RPMI8226 (cell line): ENCODE data around the gene LRCH3.

Experiments
- DNase-seq: peaks from one replicate; pipeline ENCODE4 v3.0.0-alpha.2; 2015

LRCH3 gene

DNA sequence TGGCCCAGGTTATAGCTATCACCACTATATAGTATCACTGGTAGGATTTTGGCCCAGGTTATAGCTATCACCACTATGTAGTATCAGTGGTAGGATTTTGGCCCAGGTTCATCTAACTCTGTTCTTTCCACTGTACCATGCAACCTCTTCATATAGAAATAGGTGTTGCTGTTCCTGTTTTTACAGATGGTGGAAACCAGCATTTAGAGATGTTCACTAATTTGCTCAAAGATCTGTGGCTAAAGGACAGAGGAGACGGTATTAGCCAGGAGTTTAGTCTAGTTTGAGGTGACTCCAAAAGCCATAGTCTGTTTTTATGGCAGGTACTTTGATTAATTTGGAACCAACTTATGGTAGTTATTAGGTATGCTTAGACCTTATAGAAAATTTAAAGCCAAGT lies 3.1 kb downstream of the LRCH3 start:
- no peak for DNase-seq

DNA sequence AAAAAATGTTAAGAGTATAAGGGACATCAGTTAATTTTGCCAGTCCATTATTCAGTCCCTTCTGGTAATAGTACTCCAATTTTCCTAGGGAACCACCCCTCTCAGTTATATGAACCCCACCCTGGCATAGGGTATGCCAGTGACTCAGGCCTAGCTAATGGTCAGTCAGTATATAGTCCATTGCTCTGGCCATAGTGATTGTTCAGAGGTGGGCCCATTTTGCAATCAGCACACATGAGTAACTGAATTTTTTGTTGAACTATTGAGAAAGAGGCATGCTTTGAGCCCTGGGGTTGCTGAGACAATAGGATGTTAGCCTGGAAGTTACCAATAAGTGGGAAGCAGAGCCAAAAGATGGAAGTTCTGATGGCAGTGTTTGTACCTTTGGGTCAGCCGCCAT lies 4.1 kb downstream of the LRCH3 start:
- DNase-seq: no peak

DNA sequence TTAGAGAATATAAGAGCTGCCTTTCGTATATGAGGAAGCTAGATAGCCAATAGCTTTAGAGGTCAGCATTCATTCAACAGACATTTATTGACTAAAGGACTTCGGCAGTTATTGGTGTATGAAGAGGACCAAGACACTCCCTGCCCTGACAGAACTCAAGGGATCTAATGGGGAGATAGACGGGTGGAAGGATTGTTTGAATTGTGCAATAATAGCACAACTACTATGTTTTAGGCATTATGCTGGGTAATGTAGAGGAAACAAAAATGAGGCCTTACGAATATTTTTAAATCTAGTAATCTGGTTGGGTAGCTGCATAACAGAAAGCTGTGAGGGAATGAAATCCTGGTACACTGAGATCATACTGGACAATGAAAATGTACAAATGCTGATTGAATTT lies 5.0 kb downstream of the LRCH3 start:
- DNase-seq: no peak

DNA sequence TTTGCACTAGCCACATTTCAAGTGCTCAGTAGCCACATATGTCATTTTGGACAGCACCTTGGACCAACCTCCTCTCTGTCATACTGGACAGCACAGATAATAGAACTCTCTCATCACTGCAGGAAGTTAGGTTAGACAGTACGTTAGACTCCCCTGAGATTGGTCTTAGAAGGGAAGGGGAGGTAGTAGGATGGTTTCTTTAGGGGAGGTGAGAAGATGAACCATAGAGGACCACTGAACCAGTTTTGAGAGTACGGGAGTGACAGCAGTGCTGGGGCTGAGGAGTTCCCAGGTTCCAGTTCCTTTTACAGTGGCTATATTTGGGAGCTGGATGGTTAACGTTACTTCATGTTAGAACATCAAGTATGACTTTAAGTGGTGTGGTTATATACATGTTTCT lies 7.8 kb downstream of the LRCH3 start:
- DNase-seq: no peak

DNA sequence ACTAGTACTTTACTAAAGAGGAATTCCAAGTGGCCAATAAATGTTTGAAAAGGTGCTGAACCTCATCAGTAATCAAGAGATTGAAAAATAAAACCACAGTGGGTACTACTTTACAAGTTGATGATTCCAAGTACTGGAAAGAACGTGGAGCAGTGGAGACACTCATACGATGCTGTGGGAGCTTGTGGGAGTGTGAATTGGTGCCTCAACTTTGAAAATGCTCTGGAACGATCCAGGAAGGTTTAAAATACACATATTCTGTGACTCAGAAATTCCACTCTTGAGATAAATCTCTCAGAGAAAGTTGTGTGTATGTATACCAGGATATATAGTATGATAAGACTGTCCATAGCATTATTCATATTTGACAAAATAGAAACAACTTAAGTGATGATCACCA lies 9.3 kb downstream of the LRCH3 start:
- DNase-seq: no peak

DNA sequence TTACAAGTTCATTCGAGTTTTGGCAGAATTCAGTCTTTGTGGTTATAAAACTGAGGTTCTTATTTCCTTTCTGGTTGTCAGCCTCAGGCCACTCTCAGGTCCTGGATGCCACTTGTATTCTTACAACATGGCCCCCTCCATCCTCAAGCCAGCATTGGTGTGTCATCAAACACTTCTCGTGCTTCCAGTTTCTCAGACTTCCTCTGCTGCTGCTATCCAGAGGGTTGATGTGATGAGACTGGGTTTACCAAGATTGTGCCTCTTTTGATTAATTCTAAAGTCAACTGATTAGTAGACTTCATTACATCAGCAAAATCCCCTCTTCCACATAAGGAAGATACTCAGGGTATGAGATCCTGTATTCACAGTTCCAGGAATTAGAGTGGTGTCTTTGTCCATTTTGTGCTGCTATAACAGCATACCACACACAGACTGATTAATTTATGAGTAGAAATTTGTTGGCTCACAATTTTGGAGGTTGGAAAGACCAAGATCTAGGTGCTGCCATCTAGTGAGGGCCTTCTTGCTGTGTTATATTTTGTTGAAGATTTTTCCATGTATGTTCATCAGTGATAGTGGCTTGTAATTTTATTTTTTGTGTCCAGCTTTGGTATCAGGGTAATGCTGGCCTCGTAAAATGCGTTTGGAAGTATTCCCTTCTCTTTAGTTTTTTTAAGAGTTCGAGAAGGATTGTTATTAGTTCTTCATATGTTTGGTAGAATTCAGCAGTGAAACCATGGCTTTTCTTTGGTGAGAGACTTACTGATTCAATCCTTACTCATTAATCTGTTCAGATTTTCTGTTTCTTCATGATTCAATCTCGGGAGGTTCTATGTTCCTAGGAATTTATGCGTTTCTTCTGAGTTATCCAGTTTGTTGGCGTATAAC lies 11.1 kb downstream of the LRCH3 start:
- peak; percentile 52 for DNase-seq

DNA sequence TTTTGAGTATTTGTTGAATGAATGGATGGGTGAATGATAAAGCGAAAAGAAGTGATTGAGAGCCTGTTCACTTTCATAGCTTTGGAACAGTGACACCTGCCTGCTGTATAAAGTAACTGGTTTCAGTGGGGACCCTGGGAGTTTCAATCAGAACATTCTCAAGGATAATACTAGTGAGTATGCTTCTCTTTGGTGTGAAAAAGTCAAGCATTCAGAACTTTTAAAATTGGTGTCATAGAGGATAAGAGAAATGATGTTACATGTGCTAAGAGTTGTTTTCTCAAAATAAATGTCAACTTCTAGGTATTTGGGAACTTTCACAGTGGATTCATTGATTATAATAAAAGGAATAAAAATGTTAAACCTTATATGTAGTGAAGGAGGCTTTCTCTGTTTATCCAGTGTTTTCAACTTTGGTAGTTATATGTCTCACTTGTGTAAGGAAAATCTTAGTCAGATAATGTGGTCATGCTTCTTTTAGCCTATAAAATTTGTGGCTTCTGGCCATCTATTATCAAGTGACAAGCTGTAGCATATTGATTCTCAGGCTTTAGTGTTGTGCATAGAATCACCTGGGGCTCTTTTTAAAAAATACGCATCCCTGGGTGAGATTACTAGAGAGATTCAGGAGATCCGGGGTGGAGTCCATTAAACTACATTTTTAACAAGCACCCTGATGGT lies 11.9 kb downstream of the LRCH3 start:
- DNase-seq: no peak

DNA sequence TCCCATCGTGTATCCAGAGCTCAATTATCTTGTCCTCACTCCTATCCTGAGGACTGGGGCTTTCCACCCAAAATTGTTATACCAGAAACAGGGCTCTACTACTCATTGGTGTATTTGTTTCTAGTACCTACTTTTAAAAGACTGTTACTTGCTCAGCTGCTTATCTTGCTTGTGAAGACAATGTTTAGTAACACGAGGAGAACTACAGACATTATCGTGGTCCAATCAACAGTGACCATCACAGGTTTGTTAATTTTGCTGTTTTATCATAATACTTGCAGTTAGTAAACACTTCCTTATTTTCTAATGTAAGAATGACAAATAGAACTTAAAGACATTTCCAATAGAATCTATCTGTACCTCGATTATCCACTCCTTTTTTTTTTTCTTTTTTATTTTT lies 13.5 kb downstream of the LRCH3 start:
- DNase-seq: no peak

DNA sequence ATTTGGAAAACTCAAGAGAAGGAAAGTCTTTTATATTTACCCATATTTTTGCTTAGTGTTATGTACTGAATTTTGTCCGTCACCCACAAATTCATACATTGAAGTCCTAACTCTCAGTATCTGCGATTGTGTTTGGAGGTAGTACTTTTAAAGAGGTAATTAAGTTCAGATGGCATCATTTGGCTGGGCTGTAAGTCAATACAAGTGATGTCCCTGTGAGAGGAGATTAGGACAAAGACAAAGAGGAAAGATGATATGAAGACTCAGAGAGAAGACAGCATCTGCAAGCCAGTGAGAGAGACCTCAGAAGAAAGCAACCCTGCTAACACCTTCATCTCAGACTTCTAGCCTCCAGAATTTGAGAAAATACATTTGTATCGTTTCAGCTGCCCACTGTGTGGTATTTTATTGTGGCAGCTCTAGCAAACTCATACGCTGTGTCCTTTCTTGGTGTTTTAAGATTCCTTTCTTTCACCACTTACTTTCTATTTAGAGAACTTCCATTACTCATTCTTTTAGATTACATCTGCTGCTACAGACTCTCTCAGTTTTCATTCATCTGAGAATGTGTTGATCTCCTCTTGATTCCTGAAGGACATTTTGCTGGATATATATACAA lies 17.0 kb downstream of the LRCH3 start:
- no peak for DNase-seq

DNA sequence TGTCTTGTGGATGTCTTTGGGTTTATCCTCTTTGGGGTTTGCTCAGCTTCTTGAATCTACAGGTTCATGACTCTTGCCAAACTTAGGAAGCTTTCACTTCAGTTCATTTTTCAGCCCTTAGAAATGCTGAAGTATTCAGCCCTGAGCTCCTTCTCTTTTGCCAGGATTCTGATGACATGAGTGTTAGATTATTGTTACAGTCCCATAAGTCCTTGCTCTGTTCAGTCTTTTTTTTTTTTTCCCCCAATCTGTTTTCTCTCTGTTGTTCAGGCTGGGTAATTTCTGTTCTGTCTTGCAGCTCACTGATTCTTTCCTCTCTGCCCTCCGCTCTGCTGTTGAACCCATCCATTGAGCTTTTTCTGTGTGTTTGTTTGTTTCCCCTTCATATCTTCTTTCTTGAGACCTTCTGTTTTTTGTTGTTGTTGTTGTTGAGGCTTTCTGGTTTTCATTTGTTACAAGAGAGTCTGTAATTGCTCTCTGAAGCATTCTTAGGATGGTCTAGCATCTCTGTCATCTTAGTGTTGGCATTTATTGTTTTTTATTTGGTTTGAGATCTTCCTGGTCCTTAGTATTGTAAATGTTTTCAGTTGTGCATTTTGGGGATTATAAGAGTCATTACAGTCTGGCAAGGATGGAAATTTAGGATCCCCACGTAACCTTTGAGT lies 18.4 kb downstream of the LRCH3 start:
- DNase-seq: no peak

DNA sequence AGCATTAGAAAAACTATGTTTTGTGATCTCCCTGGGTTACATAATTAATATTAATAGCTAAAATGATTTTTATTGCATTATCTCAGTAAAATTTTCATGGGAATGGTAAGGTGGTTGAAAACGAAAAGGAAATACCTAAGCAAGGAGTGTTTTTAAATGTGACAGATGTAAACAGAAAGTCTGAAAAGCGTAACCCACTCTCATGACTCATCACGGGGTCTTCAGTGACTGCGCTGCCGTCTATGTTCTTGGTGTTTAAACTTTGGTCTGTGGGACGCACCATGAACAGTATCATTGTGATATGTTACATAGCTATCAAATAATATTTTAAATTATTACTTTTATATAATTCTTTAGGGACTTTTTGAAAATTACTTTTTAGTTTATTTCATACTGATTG lies 19.8 kb downstream of the LRCH3 start:
- DNase-seq: no peak

DNA sequence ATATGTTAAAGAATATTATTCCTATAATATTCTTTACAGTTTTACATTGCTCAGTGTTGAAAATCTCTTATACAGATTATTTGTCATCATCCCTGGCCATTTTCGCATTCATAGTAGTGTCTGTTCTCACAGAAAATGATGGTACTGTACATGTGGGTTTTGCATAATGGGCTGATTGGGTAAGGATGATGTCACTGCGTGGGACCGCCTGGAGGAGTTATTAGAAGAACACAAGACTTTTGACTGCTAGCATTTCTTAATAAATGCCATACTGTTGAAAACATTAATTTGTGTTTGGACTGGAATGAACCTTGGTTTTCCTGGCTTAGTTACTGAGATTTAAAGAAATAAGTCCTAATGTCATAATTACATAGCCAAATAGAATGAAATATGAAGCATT lies 20.3 kb downstream of the LRCH3 start:
- DNase-seq: no peak

DNA sequence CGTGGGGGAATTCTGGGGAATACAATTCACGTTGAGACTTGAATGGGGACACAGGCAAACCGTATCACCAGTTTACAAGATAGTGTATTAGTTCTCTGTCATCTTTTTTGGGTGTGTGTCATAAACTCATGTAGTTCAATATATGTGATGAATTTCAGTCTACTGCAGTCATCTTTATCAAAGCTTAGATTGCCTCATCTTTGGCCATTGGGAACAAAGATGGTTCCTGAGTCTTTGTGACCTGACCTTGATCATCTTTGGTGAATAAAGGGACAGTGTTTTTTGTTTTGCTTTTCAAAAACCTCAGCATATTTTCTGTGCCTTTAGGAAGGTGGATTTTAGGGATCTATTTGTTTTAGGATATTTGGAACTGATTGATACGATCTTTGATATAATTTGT lies 23.3 kb downstream of the LRCH3 start:
- no peak for DNase-seq

DNA sequence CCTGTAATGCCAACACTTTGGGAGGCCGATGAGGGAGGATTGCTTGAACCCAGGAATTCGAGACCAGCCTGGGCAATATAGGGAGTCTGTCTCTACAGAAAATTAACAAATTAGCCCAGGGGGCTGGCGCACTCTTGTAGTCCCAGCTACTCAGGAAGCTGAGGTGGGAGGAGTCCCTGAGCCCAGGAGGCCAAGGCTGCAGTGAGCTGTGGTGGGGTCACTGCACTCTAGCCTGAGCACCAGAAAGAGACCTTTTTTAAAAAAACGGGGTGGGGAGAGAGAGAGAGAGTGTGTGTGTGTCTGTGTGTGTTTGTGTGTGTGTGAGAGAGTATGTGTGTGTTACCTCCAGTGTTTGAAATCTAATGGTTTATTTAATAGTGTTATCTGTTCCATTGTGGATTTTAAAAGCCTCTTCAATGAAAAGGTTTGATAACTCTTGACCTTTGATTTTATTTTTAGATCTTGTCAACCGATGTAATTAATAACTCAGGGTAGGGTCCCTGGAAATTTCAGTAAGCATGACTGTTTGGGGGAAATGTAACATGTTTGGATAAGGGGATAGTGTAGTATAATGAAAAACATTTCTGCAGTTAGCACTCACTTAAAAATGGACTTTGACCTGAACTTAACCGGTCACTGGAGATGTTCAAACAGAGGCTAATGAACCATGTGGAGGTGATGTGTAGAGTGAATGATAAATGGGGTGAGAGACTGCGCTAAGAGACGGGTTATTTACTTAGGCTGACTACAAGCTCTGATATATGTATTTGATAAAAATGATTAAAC lies 29.7 kb downstream of the LRCH3 start:
- DNase-seq: no peak

DNA sequence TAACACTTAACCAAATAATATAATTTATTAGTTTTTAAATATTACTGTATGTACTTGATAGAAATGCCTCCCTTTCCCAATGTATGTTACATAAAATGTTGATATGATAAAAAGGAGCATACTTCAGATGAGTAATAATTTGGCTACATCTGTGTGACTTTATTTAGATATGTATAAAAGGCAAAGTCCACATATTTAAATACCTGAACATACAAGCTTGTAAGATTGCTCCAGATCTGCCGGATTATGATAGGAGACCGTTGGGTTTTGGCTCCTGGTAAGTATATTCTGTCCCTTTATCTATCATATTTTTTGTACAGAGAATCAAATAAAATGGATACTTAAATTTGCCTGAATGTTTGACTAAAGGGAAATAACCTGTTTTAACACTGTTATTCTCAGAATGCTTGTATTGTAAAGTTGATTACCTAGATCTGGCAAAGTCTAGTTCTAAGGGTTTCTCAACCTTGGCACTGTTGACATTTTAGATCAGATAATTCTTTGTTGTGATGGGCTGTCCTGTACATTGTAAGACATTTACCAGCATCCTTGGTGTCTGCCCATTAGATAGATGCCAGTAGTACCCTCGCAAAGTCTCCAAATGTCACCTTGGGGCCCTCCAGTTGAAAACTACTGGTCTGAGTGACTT lies 38.5 kb downstream of the LRCH3 start:
- no peak for DNase-seq

DNA sequence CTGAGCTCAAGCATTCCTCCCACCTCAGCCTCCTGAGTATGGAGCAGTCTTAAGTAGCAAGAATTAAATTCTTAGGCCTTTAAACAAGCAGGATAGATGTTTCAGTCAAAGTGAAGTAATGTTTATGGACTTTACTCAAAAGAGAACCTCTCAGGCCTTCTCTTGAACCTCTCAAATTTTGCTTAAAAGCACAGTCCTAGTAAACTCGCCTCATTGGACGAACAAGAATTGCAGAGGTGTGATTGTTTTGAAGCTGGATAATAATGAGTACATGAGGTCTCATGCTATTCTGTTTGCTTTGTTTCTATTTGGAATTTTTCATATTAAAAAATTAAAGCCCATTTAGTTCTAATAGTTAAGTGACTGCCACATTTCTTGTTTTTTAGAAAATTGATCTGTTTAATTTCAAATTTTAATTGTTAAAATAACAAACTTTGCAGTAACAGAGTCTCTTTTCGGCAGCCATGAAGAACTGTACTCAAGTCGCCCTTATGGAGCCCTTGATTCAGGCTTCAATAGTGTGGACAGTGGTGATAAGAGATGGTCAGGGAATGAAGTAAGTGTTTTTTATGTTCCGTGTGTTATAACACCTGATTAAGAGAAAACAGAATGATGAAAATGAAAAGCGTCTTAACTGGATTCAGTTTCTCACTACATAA lies 39.4 kb downstream of the LRCH3 start:
- DNase-seq: no peak

DNA sequence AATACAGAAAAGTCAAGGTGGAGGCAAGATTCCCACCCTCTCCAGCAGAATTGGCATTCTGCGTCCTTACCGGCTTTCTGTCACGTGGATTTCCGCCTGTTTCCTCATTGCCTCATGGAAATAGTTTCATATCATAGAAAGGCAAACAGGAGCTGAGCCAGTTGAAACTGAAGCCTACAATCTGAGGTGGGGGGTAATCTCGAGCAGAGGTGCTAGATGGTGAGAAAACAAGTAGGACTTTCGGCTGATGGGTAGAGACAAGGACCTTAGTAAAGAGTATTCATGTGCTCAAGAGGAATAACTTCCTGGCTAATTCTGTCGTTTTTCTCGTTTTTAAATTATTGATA lies 39.9 kb downstream of the LRCH3 start:
- DNase-seq: no peak

DNA sequence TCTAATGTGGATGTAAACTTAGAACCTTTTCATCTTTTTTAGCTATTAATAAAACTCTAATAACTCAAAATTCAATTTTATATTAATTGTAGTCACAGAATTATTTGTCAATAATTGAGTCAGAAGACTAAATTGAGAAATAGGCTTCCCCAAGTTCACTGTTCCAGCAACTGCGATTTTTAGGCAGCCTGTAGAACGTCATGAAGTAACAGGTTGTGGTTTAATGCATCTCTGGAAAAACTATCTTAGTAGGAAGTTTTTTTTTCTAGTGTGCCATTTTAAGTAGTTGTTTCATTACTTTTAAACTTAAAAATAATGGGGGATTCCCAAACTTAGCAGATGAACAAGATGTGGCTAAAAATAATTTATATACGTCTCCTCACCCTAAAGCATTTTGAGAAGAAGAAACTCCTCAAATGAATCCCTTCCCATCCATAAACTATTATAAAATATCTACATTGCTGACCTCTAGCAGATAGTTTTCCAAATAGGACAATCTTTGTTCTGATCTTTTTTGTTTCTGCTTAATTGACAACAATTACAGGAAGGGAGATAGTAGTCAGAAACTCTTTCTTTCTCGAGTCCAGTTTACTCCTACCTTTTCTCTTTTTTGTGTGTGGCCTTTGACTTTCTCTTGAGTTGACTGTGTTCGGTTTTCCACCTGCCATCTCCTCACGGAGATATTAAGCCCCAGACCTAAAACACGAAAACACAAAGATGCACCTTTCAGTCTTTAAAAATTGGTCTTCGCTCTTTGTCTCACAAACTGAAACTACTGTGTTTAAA lies 43.1 kb downstream of the LRCH3 start:
- no peak for DNase-seq

DNA sequence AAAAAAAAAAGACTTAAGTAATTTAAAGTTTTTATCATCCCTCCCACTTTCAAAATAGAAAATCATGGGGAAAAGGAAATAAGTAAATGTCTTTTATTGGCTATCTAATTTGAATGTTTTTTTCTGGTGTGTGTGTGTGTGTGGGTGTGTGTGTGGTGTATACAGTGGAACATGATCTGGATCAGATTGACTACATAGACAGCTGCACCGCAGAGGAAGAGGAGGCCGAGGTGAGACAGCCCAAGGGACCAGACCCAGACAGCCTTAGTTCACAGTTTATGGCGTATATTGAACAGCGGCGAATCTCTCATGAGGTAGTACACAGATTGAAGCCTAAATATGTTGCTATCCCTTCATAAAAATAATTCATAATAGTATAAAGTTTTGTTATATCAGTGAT lies 44.5 kb downstream of the LRCH3 start:
- DNase-seq: no peak

DNA sequence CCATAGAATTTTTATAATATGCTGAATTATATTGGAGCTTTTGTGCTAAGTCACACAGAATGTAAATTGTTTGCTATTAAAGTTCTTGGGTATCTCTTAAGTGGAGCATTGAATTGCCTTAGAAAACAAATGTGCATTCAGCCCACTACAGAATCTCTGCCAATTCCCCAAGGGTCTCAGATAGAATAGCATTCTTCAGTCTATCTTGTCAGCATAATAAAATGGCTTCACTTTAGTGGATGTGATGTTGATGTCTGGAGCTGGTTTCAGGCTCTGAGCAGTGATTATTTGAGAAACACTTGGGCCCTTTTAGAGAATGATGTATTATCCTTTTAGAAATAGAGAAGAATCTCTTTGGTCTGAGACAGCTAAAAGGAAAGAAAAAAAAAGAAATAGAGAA lies 45.2 kb downstream of the LRCH3 start:
- DNase-seq: no peak

DNA sequence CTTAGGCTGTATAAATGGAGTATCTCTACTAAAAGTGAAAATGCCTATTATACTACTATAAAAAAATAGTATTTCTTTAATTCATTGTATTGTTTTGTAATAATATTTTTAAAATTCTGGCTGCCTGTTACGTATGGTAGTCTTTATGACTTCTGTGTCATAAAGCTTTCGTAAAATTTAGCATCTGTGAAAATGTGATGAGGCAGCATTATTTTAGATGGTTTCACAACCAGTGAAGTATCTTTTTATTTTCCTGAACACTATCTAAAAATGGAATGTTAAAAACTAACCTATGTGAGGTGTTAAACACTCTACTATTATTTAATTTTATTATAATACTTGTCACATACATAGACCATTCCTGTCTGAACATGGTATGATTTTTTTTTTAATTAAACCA lies 46.2 kb downstream of the LRCH3 start:
- no peak for DNase-seq
